Measurements from ENCODE around the gene EYS. TPM values are rescaled to one million over a fixed set of nuclear protein-coding genes. Genes with fewer than 3 reads are reported as not detected.

The EYS gene
- total and polyA plus RNA-seq, 5 donors from 2014 or later = 0.03 to 0.09 (median 0.05) TPM; not detected in 1

GRCh38 chr6:64310214-64310613 is 1396.8 kb downstream of the EYS start:
- DNase-seq (no peak), ATAC-seq (ENCODE audit: low read depth in 2 of 2) (no peak)
- no peak overlapping the region for H3K4me3 Mint-ChIP-seq
- no peaks in the 10 kb centered on the region for H3K36me3 Mint-ChIP-seq
- no peaks in the 10 kb centered on the region for H3K36me3 ChIP-seq (ENCODE audit: control insufficient read depth, insufficient read depth, low read length)
- no peaks in the 10 kb centered on the region for H3K27me3 ChIP-seq (ENCODE audit: control insufficient read depth, insufficient read depth, low read length)
- peaks cover 0 to 27% (median 14%) of the 10 kb centered on the region in 7 donors for H3K9me3 Mint-ChIP-seq
- H3K9me3 ChIP-seq (ENCODE audit: control insufficient read depth in 2 of 2, low read length in 2 of 2) = peaks cover 0 to 2% of the 10 kb centered on the region in 2 experiments
- H3K27ac Mint-ChIP-seq = no peak overlapping the region
- no peaks in the 10 kb centered on the region for H3K27me3 Mint-ChIP-seq
- no peak overlapping the region for H3K27ac ChIP-seq (ENCODE audit: insufficient read depth, low read length, poor library complexity, severe bottlenecking)
- no peaks in the 10 kb centered on the region for H3K4me1 Mint-ChIP-seq
- H3K4me3 ChIP-seq (ENCODE audit: low read depth, low read length) = no peak overlapping the region
- no peaks in the 10 kb centered on the region for H3K4me1 ChIP-seq (ENCODE audit: control insufficient read depth, insufficient read depth, low read length, poor library complexity, severe bottlenecking)

GRCh38 chr6:64301307-64302236 is 1405.5 kb downstream of the EYS start:
- no peak overlapping the region for H3K27ac Mint-ChIP-seq
- no peak for ATAC-seq (ENCODE audit: low read depth in 2 of 2)

GRCh38 chr6:64299176-64299575 is 1407.8 kb downstream of the EYS start:
- Mint-ChIP-seq H3K4me1 (no peaks in the 10 kb centered on the region), H3K27ac (no peak overlapping the region), H3K9me3 (peaks cover 0 to 29% (median 5%) of the 10 kb centered on the region in 7 donors), H3K4me3 (no peak overlapping the region), H3K27me3 (no peaks in the 10 kb centered on the region), H3K36me3 (no peaks in the 10 kb centered on the region)
- H3K4me3 ChIP-seq (ENCODE audit: low read depth, low read length) = no peak overlapping the region
- H3K27ac ChIP-seq (ENCODE audit: insufficient read depth, low read length, poor library complexity, severe bottlenecking) = no peak overlapping the region
- no peaks in the 10 kb centered on the region for H3K4me1 ChIP-seq (ENCODE audit: control insufficient read depth, insufficient read depth, low read length, poor library complexity, severe bottlenecking)
- no peaks in the 10 kb centered on the region for H3K36me3 ChIP-seq (ENCODE audit: control insufficient read depth, insufficient read depth, low read length)
- no peaks in the 10 kb centered on the region for H3K27me3 ChIP-seq (ENCODE audit: control insufficient read depth, insufficient read depth, low read length)
- peaks cover 0 to 3% of the 10 kb centered on the region in 2 experiments for H3K9me3 ChIP-seq (ENCODE audit: control insufficient read depth in 2 of 2, low read length in 2 of 2)
- ATAC-seq (ENCODE audit: low read depth in 2 of 2) (no peak), DNase-seq (no peak)

More at GRCh38 chr6:64301307-64302236, 1405.5 kb downstream of the EYS start:
- no peaks in the 10 kb centered on the region for H3K27me3 Mint-ChIP-seq
- Histone ChIP-seq H3K27me3 (ENCODE audit: control insufficient read depth, insufficient read depth, low read length) (no peaks in the 10 kb centered on the region), H3K36me3 (ENCODE audit: control insufficient read depth, insufficient read depth, low read length) (no peaks in the 10 kb centered on the region), H3K27ac (ENCODE audit: insufficient read depth, low read length, poor library complexity, severe bottlenecking) (no peak overlapping the region), H3K9me3 (ENCODE audit: control insufficient read depth in 2 of 2, low read length in 2 of 2) (no peaks in the 10 kb centered on the region), H3K4me1 (ENCODE audit: control insufficient read depth, insufficient read depth, low read length, poor library complexity, severe bottlenecking) (no peaks in the 10 kb centered on the region), H3K4me3 (ENCODE audit: low read depth, low read length) (no peak overlapping the region)
- no peak overlapping the region for H3K4me3 Mint-ChIP-seq
- no peaks in the 10 kb centered on the region for H3K4me1 Mint-ChIP-seq
- no peak for DNase-seq
- no peaks in the 10 kb centered on the region for H3K36me3 Mint-ChIP-seq
- peaks cover 0 to 30% (median 5%) of the 10 kb centered on the region in 7 donors for H3K9me3 Mint-ChIP-seq

GRCh38 chr6:64294034-64294433 is 1413.0 kb downstream of the EYS start:
- Mint-ChIP-seq H3K9me3 (peaks cover 0 to 13% (median 6%) of the 10 kb centered on the region in 7 donors), H3K27ac (no peak overlapping the region), H3K27me3 (no peaks in the 10 kb centered on the region), H3K4me1 (no peaks in the 10 kb centered on the region), H3K36me3 (no peaks in the 10 kb centered on the region), H3K4me3 (no peak overlapping the region)
- no peak overlapping the region for H3K4me3 ChIP-seq (ENCODE audit: low read depth, low read length)
- H3K9me3 ChIP-seq (ENCODE audit: control insufficient read depth in 2 of 2, low read length in 2 of 2) = peaks cover 0 to 3% of the 10 kb centered on the region in 2 experiments
- no peak for ATAC-seq (ENCODE audit: low read depth in 2 of 2)
- H3K36me3 ChIP-seq (ENCODE audit: control insufficient read depth, insufficient read depth, low read length) = no peaks in the 10 kb centered on the region
- no peak for DNase-seq
- no peaks in the 10 kb centered on the region for H3K27me3 ChIP-seq (ENCODE audit: control insufficient read depth, insufficient read depth, low read length)
- H3K4me1 ChIP-seq (ENCODE audit: control insufficient read depth, insufficient read depth, low read length, poor library complexity, severe bottlenecking) = no peaks in the 10 kb centered on the region
- H3K27ac ChIP-seq (ENCODE audit: insufficient read depth, low read length, poor library complexity, severe bottlenecking) = no peak overlapping the region

GRCh38 chr6:64293298-64293697 is 1413.7 kb downstream of the EYS start:
- Histone ChIP-seq H3K27me3 (ENCODE audit: control insufficient read depth, insufficient read depth, low read length) (no peaks in the 10 kb centered on the region), H3K9me3 (ENCODE audit: control insufficient read depth in 2 of 2, low read length in 2 of 2) (peaks cover 0 to 3% of the 10 kb centered on the region in 2 experiments), H3K4me3 (ENCODE audit: low read depth, low read length) (no peak overlapping the region), H3K36me3 (ENCODE audit: control insufficient read depth, insufficient read depth, low read length) (no peaks in the 10 kb centered on the region), H3K4me1 (ENCODE audit: control insufficient read depth, insufficient read depth, low read length, poor library complexity, severe bottlenecking) (no peaks in the 10 kb centered on the region), H3K27ac (ENCODE audit: insufficient read depth, low read length, poor library complexity, severe bottlenecking) (no peak overlapping the region)
- Mint-ChIP-seq H3K4me1 (no peaks in the 10 kb centered on the region), H3K9me3 (peaks cover 0 to 11% (median 4%) of the 10 kb centered on the region in 7 donors), H3K27me3 (no peaks in the 10 kb centered on the region), H3K4me3 (no peak overlapping the region), H3K27ac (no peak overlapping the region), H3K36me3 (no peaks in the 10 kb centered on the region)
- no peak for DNase-seq
- ATAC-seq (ENCODE audit: low read depth in 2 of 2) = no peak

- Histone ChIP-seq H3K27me3 (ENCODE audit: control insufficient read depth, insufficient read depth, low read length) (no peaks in the 10 kb centered on the region), H3K36me3 (ENCODE audit: control insufficient read depth, insufficient read depth, low read length) (no peaks in the 10 kb centered on the region), H3K4me1 (ENCODE audit: control insufficient read depth, insufficient read depth, low read length, poor library complexity, severe bottlenecking) (no peaks in the 10 kb centered on the region), H3K27ac (ENCODE audit: insufficient read depth, low read length, poor library complexity, severe bottlenecking) (no peak overlapping the region), H3K9me3 (ENCODE audit: control insufficient read depth in 2 of 2, low read length in 2 of 2) (peaks cover 0 to 3% of the 10 kb centered on the region in 2 experiments), H3K4me3 (ENCODE audit: low read depth, low read length) (no peak overlapping the region)
- no peak for DNase-seq
- Mint-ChIP-seq H3K4me1 (no peaks in the 10 kb centered on the region), H3K27ac (no peak overlapping the region), H3K36me3 (no peaks in the 10 kb centered on the region), H3K4me3 (no peak overlapping the region), H3K27me3 (no peaks in the 10 kb centered on the region), H3K9me3 (peaks cover 0 to 6% (median 3%) of the 10 kb centered on the region in 7 donors)
- no peak for ATAC-seq (ENCODE audit: low read depth in 2 of 2)
Measured at GRCh38 chr6:64290867-64291266, 1416.2 kb downstream of the EYS start.

- Histone ChIP-seq H3K9me3 (ENCODE audit: control insufficient read depth in 2 of 2, low read length in 2 of 2) (peaks cover 0 to 3% of the 10 kb centered on the region in 2 experiments), H3K4me1 (ENCODE audit: control insufficient read depth, insufficient read depth, low read length, poor library complexity, severe bottlenecking) (no peaks in the 10 kb centered on the region), H3K4me3 (ENCODE audit: low read depth, low read length) (no peak overlapping the region), H3K36me3 (ENCODE audit: control insufficient read depth, insufficient read depth, low read length) (no peaks in the 10 kb centered on the region), H3K27me3 (ENCODE audit: control insufficient read depth, insufficient read depth, low read length) (no peaks in the 10 kb centered on the region), H3K27ac (ENCODE audit: insufficient read depth, low read length, poor library complexity, severe bottlenecking) (no peak overlapping the region)
- no peak for ATAC-seq (ENCODE audit: low read depth in 2 of 2)
- DNase-seq = no peak
- no peaks in the 10 kb centered on the region for H3K27me3 Mint-ChIP-seq
- H3K36me3 Mint-ChIP-seq = no peaks in the 10 kb centered on the region
- H3K4me1 Mint-ChIP-seq = no peaks in the 10 kb centered on the region
- peaks cover 0 to 11% (median 3%) of the 10 kb centered on the region in 7 donors for H3K9me3 Mint-ChIP-seq
- no peak overlapping the region for H3K27ac Mint-ChIP-seq
- H3K4me3 Mint-ChIP-seq = no peak overlapping the region
Measured at GRCh38 chr6:64289931-64290330, 1417.1 kb downstream of the EYS start.

- H3K4me1 ChIP-seq (ENCODE audit: control insufficient read depth, insufficient read depth, low read length, poor library complexity, severe bottlenecking) = no peaks in the 10 kb centered on the region
- H3K36me3 Mint-ChIP-seq = no peaks in the 10 kb centered on the region
- H3K4me3 ChIP-seq (ENCODE audit: low read depth, low read length) = no peak overlapping the region
- no peak for DNase-seq
- H3K27ac Mint-ChIP-seq = no peak overlapping the region
- H3K27me3 Mint-ChIP-seq = no peaks in the 10 kb centered on the region
- no peak for ATAC-seq (ENCODE audit: low read depth in 2 of 2)
- no peak overlapping the region for H3K4me3 Mint-ChIP-seq
- H3K27ac ChIP-seq (ENCODE audit: insufficient read depth, low read length, poor library complexity, severe bottlenecking) = no peak overlapping the region
- no peaks in the 10 kb centered on the region for H3K9me3 ChIP-seq (ENCODE audit: control insufficient read depth in 2 of 2, low read length in 2 of 2)
- peaks cover 0 to 14% (median 4%) of the 10 kb centered on the region in 7 donors for H3K9me3 Mint-ChIP-seq
- no peaks in the 10 kb centered on the region for H3K36me3 ChIP-seq (ENCODE audit: control insufficient read depth, insufficient read depth, low read length)
- H3K4me1 Mint-ChIP-seq = no peaks in the 10 kb centered on the region
- no peaks in the 10 kb centered on the region for H3K27me3 ChIP-seq (ENCODE audit: control insufficient read depth, insufficient read depth, low read length)
Measured at GRCh38 chr6:64288351-64288750, 1418.7 kb downstream of the EYS start.
